Gastrocnemius medialis (tissue), 4 donors: ENCODE data around the gene CCNC. TPM values are rescaled to one million over a fixed set of nuclear protein-coding genes. Genes with fewer than 3 reads are reported as not detected.
A peak's percentile ranks its signal among the peaks of the same experiment; 100 is the strongest.

ENCODE experiments used
- ATAC-seq, 2 donors: fragments of 150-250 bp; one replicate each; pipeline ENCODE4 v1.9.1; 2016
- DNase-seq, 2 donors: peaks; one replicate each; pipeline ENCODE4 v3.0.0-alpha.2; 2019
- H3K27ac ChIP-seq, 4 donors: fragments of 200-600 bp; sonication (generic); 1 replicate in 1 of 4; 2 replicates in 3 of 4; pipeline ENCODE4 v1.5.1; 2016 to 2018; ENCODE audit warnings: mild to moderate bottlenecking in 2 of 4, moderate library complexity in 1 of 4
- H3K27me3 ChIP-seq, 3 donors: fragments of 200-600 bp; sonication (generic) in 2 of 3; 1 replicate in 1 of 3; 2 replicates in 2 of 3; pipeline versions ENCODE4 v1.5.1 to v1.6.0; 2016 to 2019; ENCODE audit warnings: mild to moderate bottlenecking in 1 of 3, moderate library complexity in 1 of 3
- H3K36me3 ChIP-seq, 2 donors: fragments of 200-600 bp; sonication (generic) in 1 of 2; one replicate each; pipeline ENCODE4 v1.5.1; 2017 to 2018
- H3K4me1 ChIP-seq, 2 donors: fragments of 200-600 bp; sonication (generic) in 1 of 2; one replicate each; pipeline ENCODE4 v1.5.1; 2016 to 2017; ENCODE audit warnings: mild to moderate bottlenecking in 2 of 2
- H3K4me3 ChIP-seq, 4 donors: fragments of 200-600 bp; sonication (generic) in 3 of 4; 1 replicate in 1 of 4; 2 replicates in 3 of 4; pipeline ENCODE4 v1.5.1; 2016 to 2019; ENCODE audit warnings: mild to moderate bottlenecking in 2 of 4
- H3K9me3 ChIP-seq, 3 donors: fragments of 200-600 bp; sonication (generic) in 2 of 3; 1 replicate in 1 of 3; 2 replicates in 2 of 3; pipeline ENCODE4 v1.5.1; 2016 to 2019
- CTCF ChIP-seq, 5 experiments: fragments of 450-650 bp in 3 of 5; fragments of 200-600 bp in 2 of 5; sonication (generic) in 2 of 5; IDR thresholded peaks in 4 of 5; conservative IDR thresholded peaks in 1 of 5; 1 replicate in 4 of 5; 2 replicates in 1 of 5; pipeline ENCODE4 v1.5.1; 2016 to 2019; ENCODE audit warnings: antibody characterized with exemption in 5 of 5, mild to moderate bottlenecking in 3 of 5, moderate library complexity in 3 of 5
- POLR2A ChIP-seq, 2 donors: fragments of 450-650 bp; IDR thresholded peaks; one replicate each; pipeline ENCODE4 v1.6.1; 2017; ENCODE audit warnings: antibody characterized with exemption in 2 of 2, mild to moderate bottlenecking in 2 of 2, moderate library complexity in 2 of 2
- in situ Hi-C, 4 donors: fragments of 200-750 bp; cut with MboI; loops; one replicate each; pipeline versions ENCODE4 v1.15.0 to v1.8.0; 2017; ENCODE audit warnings: low sequenced_read_pairs in 4 of 4
- intact Hi-C: fragments of 100-400 bp; cut with DNase I; formaldehyde crosslinking; loops from one replicate; pipeline ENCODE4 v1.15.1; 2023; ENCODE audit warnings: low total_unique reads
- total RNA-seq, 4 donors: library from RNA; depleted of rRNA; stranded (reverse); fragments of >200 nt; gene quantifications; one replicate each; pipeline versions ENCODE4 v1.1.0 to v1.2.3, GENCODE V29; 2016

CCNC gene
- total RNA-seq, 4 donors from 2014 or later, result 18.1 to 45.4 (median 25.8) TPM

- intact Hi-C loops (no loop called here), in situ Hi-C loops (no loop called here)
- H3K27me3 ChIP-seq, result no peaks in the 10 kb centered on the region
- no peaks in the 10 kb centered on the region for H3K4me1 ChIP-seq
- H3K4me3 ChIP-seq, result no peak overlapping the region
- peaks cover 0 to 65% of the 10 kb centered on the region in 2 donors for H3K36me3 ChIP-seq
- DNase-seq, result no peak
- no peak overlapping the region for H3K27ac ChIP-seq
- ATAC-seq, result no peak
- H3K9me3 ChIP-seq, result no peaks in the 10 kb centered on the region
- no peak for TF ChIP-seq POLR2A (IDR thresholded peaks at IDR 0.05)
- TF ChIP-seq CTCF (IDR thresholded peaks at IDR 0.05 in 4 of 5, conservative IDR thresholded peaks at IDR 0.05 in 1 of 5), result no peak
These were observed 24.5 kb downstream of the CCNC start for GRCh38 chr6:99543968-99544367.

- peaks cover 0 to 42% of the 10 kb centered on the region in 2 donors for H3K36me3 ChIP-seq
- DNase-seq, result no peak
- no peaks in the 10 kb centered on the region for H3K27me3 ChIP-seq
- H3K27ac ChIP-seq, result no peak overlapping the region
- intact Hi-C loops (no loop called here), in situ Hi-C loops (no loop called here)
- TF ChIP-seq CTCF (IDR thresholded peaks at IDR 0.05 in 4 of 5, conservative IDR thresholded peaks at IDR 0.05 in 1 of 5) (no peak), POLR2A (IDR thresholded peaks at IDR 0.05) (no peak)
- H3K4me3 ChIP-seq, result no peak overlapping the region
- ATAC-seq, result no peak
- H3K4me1 ChIP-seq, result no peaks in the 10 kb centered on the region
- no peaks in the 10 kb centered on the region for H3K9me3 ChIP-seq
These were observed 37.8 kb downstream of the CCNC start for GRCh38 chr6:99530627-99531026.

- no peak for DNase-seq
- no peak overlapping the region for H3K4me3 ChIP-seq
- in situ Hi-C loops, result no loop called here
- H3K4me1 ChIP-seq, result peaks cover 7 to 12% of the 10 kb centered on the region in 2 donors
- peak overlapping the region in 1 of 4 donors; percentile 93 for H3K27ac ChIP-seq
- H3K36me3 ChIP-seq, result no peaks in the 10 kb centered on the region
- no peaks in the 10 kb centered on the region for H3K27me3 ChIP-seq
- intact Hi-C loops, result no loop called here
- no peaks in the 10 kb centered on the region for H3K9me3 ChIP-seq
- ATAC-seq, result no peak
- TF ChIP-seq CTCF (IDR thresholded peaks at IDR 0.05 in 4 of 5, conservative IDR thresholded peaks at IDR 0.05 in 1 of 5), result no peak
- no peak for TF ChIP-seq POLR2A (IDR thresholded peaks at IDR 0.05)
These were observed 45.9 kb downstream of the CCNC start for GRCh38 chr6:99522531-99522930.

- DNase-seq (peak in 1 of 2 donors; percentile 30), ATAC-seq (peak; percentile 38 to 49)
- Histone ChIP-seq H3K4me3 (peak overlapping the region; percentile 78 to 93 (median 90)), H3K4me1 (peaks cover 7 to 12% of the 10 kb centered on the region in 2 donors), H3K36me3 (no peaks in the 10 kb centered on the region), H3K27me3 (no peaks in the 10 kb centered on the region), H3K27ac (peak overlapping the region; percentile 88 to 93 (median 90)), H3K9me3 (no peaks in the 10 kb centered on the region)
- in situ Hi-C loops (no loop called here), intact Hi-C loops (loop anchor here (1.0 kb wide), 2 partner anchors 47 to 225 kb away; partner anchors contain the start of gene CCNC)
- no peak for TF ChIP-seq CTCF (IDR thresholded peaks at IDR 0.05 in 4 of 5, conservative IDR thresholded peaks at IDR 0.05 in 1 of 5)
- no peak for TF ChIP-seq POLR2A (IDR thresholded peaks at IDR 0.05)
These were observed 46.8 kb downstream of the CCNC start for GRCh38 chr6:99521633-99522151.
